ENCODE data around the gene CNNM3. TPM values are rescaled to one million over a fixed set of nuclear protein-coding genes. Genes with fewer than 3 reads are reported as not detected.

The CNNM3 gene
- total RNA-seq, 1 donor from 2014 or later, result 20.9 TPM

GRCh38 chr2:96882906-96883305 is 66.8 kb downstream of the CNNM3 start:
- DNase-seq (ENCODE audit: extremely low spot score, unreplicated experiment), result no peak
- Mint-ChIP-seq H3K36me3 (ENCODE audit: unreplicated experiment) (no peaks in the 10 kb centered on the region), H3K27me3 (ENCODE audit: unreplicated experiment) (no peaks in the 10 kb centered on the region), H3K4me1 (ENCODE audit: unreplicated experiment) (peaks cover 18% of the 10 kb centered on the region), H3K9me3 (ENCODE audit: unreplicated experiment) (no peaks in the 10 kb centered on the region), H3K4me3 (ENCODE audit: unreplicated experiment) (no peak overlapping the region), H3K27ac (ENCODE audit: unreplicated experiment) (no peak overlapping the region)
- no peak for TF ChIP-seq CTCF (IDR thresholded peaks at IDR 0.05)

- H3K27ac Mint-ChIP-seq (ENCODE audit: unreplicated experiment), result no peak overlapping the region
- no peaks in the 10 kb centered on the region for H3K9me3 Mint-ChIP-seq (ENCODE audit: unreplicated experiment)
- H3K4me1 Mint-ChIP-seq (ENCODE audit: unreplicated experiment), result peaks cover 14% of the 10 kb centered on the region
- TF ChIP-seq CTCF (IDR thresholded peaks at IDR 0.05), result no peak
- H3K27me3 Mint-ChIP-seq (ENCODE audit: unreplicated experiment), result no peaks in the 10 kb centered on the region
- no peaks in the 10 kb centered on the region for H3K36me3 Mint-ChIP-seq (ENCODE audit: unreplicated experiment)
- H3K4me3 Mint-ChIP-seq (ENCODE audit: unreplicated experiment), result no peak overlapping the region
- no peak for DNase-seq (ENCODE audit: extremely low spot score, unreplicated experiment)
Measured at GRCh38 chr2:96883306-96883705, 67.2 kb downstream of the CNNM3 start.

Small RNA genes within 50 kb of the gene (microRNA-seq; reads per million reads assigned to microRNA genes)
- not detected for gene MIR3127 (ENCODE audit: unreplicated experiment)

Other genes with a start within 250 kb of the CNNM3 start
- 44.2 and 45.8 TPM in 2 replicates for gene KANSL3, start 178.0 kb upstream of the CNNM3 start, total RNA-seq
- gene FER1L5, start 173.5 kb upstream of the CNNM3 start, total RNA-seq, result 0.13 TPM in 1 of 2 replicates, not detected in the other
- 19.2 and 21.2 TPM in 2 replicates for gene LMAN2L, start 76.2 kb upstream of the CNNM3 start, total RNA-seq
- gene CNNM4, start 55.4 kb upstream of the CNNM3 start, total RNA-seq, result 7.6 and 8.0 TPM in 2 replicates
- gene ANKRD23, start 27.8 kb downstream of the CNNM3 start, total RNA-seq, result 4.4 and 5.7 TPM in 2 replicates
- gene ANKRD39, start 41.7 kb downstream of the CNNM3 start, total RNA-seq, result 10.5 and 12.4 TPM in 2 replicates
- gene SEMA4C, start 53.8 kb downstream of the CNNM3 start, total RNA-seq, result 33.8 and 39.1 TPM in 2 replicates
- not detected in 2 replicates for gene FAM178B, start 170.3 kb downstream of the CNNM3 start, total RNA-seq

All from osteocyte (in vitro differentiated cells).